Calu3 (cell line): ENCODE results near the gene GDNF. TPM values are rescaled to one million over a fixed set of nuclear protein-coding genes. Genes with fewer than 3 reads are reported as not detected.
A peak's percentile ranks its signal among the peaks of the same experiment; 100 is the strongest.

Experiments
- Bru-seq: library from RNA; stranded (reverse); fragments of 400-500 nt; gene quantifications from one replicate; lab custom pipeline; 2021; lab: Mats Ljungman, UMichigan
- BruChase-seq, 2 experiments: library from RNA; stranded (reverse); fragments of 400-500 nt; gene quantifications; one replicate each; lab custom pipeline; 2021; lab: Mats Ljungman, UMichigan
- BruUV-seq: library from RNA; stranded (reverse); fragments of 400-500 nt; replicated peaks from 2 replicates; lab custom pipeline; 2021; lab: Mats Ljungman, UMichigan
- CTCF ChIA-PET: fragments of 300-600 bp; sonication (Branson Sonifier 250); formaldehyde crosslinking; loops from one replicate; lab custom pipeline; 2022; ENCODE audit warnings: antibody characterized with exemption; lab: Charles Lee
- DNase-seq: peaks from one replicate; pipeline ENCODE4 v3.0.0; 2022
- H3K27ac Mint-ChIP-seq: one replicate; pipeline ENCODE4 v1.8.0; 2022; ENCODE audit warnings: mixed read lengths; ENCODE audit not compliant: unreplicated experiment
- H3K27me3 Mint-ChIP-seq: one replicate; pipeline ENCODE4 v1.8.0; 2022; ENCODE audit warnings: mixed read lengths; ENCODE audit not compliant: unreplicated experiment
- H3K36me3 Mint-ChIP-seq: one replicate; pipeline ENCODE4 v1.8.0; 2022; ENCODE audit warnings: mild to moderate bottlenecking, moderate library complexity, mixed read lengths; ENCODE audit not compliant: insufficient read depth, unreplicated experiment
- H3K4me1 Mint-ChIP-seq: one replicate; pipeline ENCODE4 v1.8.0; 2022; ENCODE audit warnings: mild to moderate bottlenecking, low read depth, mixed read lengths; ENCODE audit not compliant: unreplicated experiment
- H3K4me3 Mint-ChIP-seq: one replicate; pipeline ENCODE4 v1.8.0; 2022; ENCODE audit warnings: mild to moderate bottlenecking, low read depth, moderate library complexity, mixed read lengths; ENCODE audit not compliant: unreplicated experiment
- H3K9me3 Mint-ChIP-seq: one replicate; pipeline ENCODE4 v1.8.0; 2022; ENCODE audit warnings: low read depth, mixed read lengths; ENCODE audit not compliant: unreplicated experiment
- CTCF ChIP-seq: fragments of 200-600 bp; IDR thresholded peaks from one replicate; pipeline ENCODE4 v1.8.0; 2022; ENCODE audit warnings: antibody characterized with exemption; ENCODE audit not compliant: unreplicated experiment
- intact Hi-C: fragments of 100-400 bp; cut with micrococcal nuclease; formaldehyde crosslinking; loops from one replicate; pipeline ENCODE4 v1.10.0; 2022; ENCODE audit not compliant: unreplicated experiment
- long read RNA-seq: library from polyadenylated mRNA; stranded (forward); transcript quantifications from one replicate; pipeline ENCODE4 v2.0.0, GENCODE V29; 2022
- total RNA-seq: library from RNA; stranded (reverse); gene quantifications from 2 replicates; pipeline ENCODE4 v1.2.3, GENCODE V29; 2022

GDNF gene, protein sequence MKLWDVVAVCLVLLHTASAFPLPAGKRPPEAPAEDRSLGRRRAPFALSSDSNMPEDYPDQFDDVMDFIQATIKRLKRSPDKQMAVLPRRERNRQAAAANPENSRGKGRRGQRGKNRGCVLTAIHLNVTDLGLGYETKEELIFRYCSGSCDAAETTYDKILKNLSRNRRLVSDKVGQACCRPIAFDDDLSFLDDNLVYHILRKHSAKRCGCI
- not detected in 2 replicates for total RNA-seq
- percentile 6 among the genes with signal in this experiment for Bru-seq, nascent RNA
- not detected for BruChase-seq, experiment 1, labeled RNA remaining after a 6-hour chase
- not detected for BruChase-seq, experiment 2, labeled RNA remaining after a 2-hour chase
- long read RNA-seq, result 0 reads

DNA sequence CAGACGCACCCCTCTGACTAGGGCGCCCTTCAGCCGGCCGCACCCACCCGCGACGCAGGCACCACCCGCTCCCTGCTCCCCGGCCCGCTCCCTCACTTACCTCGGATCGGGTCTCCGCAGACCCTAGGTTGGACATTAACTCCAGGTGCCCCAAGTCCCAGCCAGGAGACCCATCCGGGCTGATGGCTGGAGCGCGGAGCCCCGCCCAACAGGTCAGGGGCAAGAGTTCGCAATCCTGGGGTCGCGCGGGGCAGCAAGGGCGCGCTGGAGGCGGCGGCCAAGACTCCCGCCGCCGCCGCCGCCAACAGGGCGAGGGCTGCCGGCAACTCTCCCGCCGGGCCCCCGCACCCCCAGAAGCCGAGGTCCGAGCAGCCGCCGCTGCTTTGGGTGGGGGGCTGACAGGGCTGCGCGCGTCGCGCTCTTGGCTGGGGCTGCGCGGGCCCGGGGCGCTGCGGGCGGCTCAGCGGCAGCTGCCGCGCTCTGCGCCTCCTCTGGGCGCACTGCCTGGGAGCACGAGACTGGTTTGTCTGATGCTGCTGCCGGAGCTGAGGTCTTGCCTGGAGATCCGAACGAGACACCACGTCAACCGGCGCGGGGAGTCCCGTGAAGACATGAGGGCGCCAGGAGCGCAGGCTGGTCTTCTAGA lies at the start of gene GDNF:
GDNF (minus strand) TSS at position 635 of the 646 bp plus-strand sequence. CDS start 5,245 bp downstream, outside the sequence.
- CTCF ChIA-PET, result interaction anchor here (0.6 kb wide), 1 partner anchor 266 kb away, joined by 4 read pairs; no protein-coding TSS in a partner anchor
- Mint-ChIP-seq H3K9me3 (no peaks in the 10 kb centered on the region), H3K27me3 (peaks cover 78% of the 10 kb centered on the region), H3K27ac (no peak within 1 kb of the TSS), H3K36me3 (peaks cover 6% of the 10 kb centered on the region), H3K4me1 (no peaks in the 10 kb centered on the region), H3K4me3 (peak within 1 kb of the TSS; percentile 52)
- no TSS peak for BruUV-seq
- peak; percentile 21 for DNase-seq
- intact Hi-C loops, result no loop called here
- TF ChIP-seq CTCF, result no peak

GRCh38 chr5:37888476-37888875 lies 48.6 kb upstream of the GDNF start:
- H3K27ac Mint-ChIP-seq, result no peak overlapping the region
- H3K36me3 Mint-ChIP-seq, result no peaks in the 10 kb centered on the region

GRCh38 chr5:37886242-37886905 lies 46.5 kb upstream of the GDNF start:
- H3K4me3 Mint-ChIP-seq, result no peak overlapping the region
- H3K36me3 Mint-ChIP-seq, result no peaks in the 10 kb centered on the region
- H3K27me3 Mint-ChIP-seq, result peaks cover 88% of the 10 kb centered on the region
- DNase-seq, result no peak
- no peaks in the 10 kb centered on the region for H3K4me1 Mint-ChIP-seq
- intact Hi-C loops, result no loop called here
- no peaks in the 10 kb centered on the region for H3K9me3 Mint-ChIP-seq
- CTCF ChIA-PET, result no interaction called here
- no TSS peak for BruUV-seq
- H3K27ac Mint-ChIP-seq, result no peak overlapping the region
- no peak for TF ChIP-seq CTCF

More at GRCh38 chr5:37888476-37888875, 48.6 kb upstream of the GDNF start:
- intact Hi-C loops, result no loop called here
- CTCF ChIA-PET, result interaction anchor here (0.5 kb wide), 1 partner anchor 89 kb away, joined by 3 read pairs; no protein-coding TSS in a partner anchor
- no peak for DNase-seq
- no peak for TF ChIP-seq CTCF
- BruUV-seq, result no TSS peak
- Mint-ChIP-seq H3K4me3 (no peak overlapping the region), H3K27me3 (peaks cover 85% of the 10 kb centered on the region), H3K4me1 (no peaks in the 10 kb centered on the region), H3K9me3 (no peaks in the 10 kb centered on the region)

GRCh38 chr5:37882636-37883035 lies 42.8 kb upstream of the GDNF start:
- Mint-ChIP-seq H3K4me3 (no peak overlapping the region), H3K27ac (no peak overlapping the region), H3K36me3 (no peaks in the 10 kb centered on the region), H3K4me1 (no peaks in the 10 kb centered on the region), H3K9me3 (no peaks in the 10 kb centered on the region), H3K27me3 (peaks cover 87% of the 10 kb centered on the region)
- DNase-seq, result no peak
- no peak for TF ChIP-seq CTCF
- CTCF ChIA-PET, result no interaction called here
- intact Hi-C loops, result no loop called here
- BruUV-seq, result no TSS peak
